HG03095 (cell line): Measurements from ENCODE around the gene HBA2.
"Not testable (repeated sequence)": the region's sequence is repeated elsewhere in the genome, so short reads cannot be mapped to it uniquely, and the experiment has no call there.

Experiments
- ATAC-seq: cut with Tn5 transposase; IDR thresholded peaks from one replicate; pipeline ENCODE4 v1.9.1; 2021; ENCODE audit warnings: moderate library complexity; ENCODE audit not compliant: unreplicated experiment

Gene HBA2

GRCh38 chr16:191831-192230 lies 19.2 kb downstream of the HBA2 start:
- no peak for ATAC-seq

GRCh38 chr16:192686-193085 lies 20.0 kb downstream of the HBA2 start:
- ATAC-seq, result no peak

- no peak for ATAC-seq
Observed at GRCh38 chr16:193441-193840, 20.8 kb downstream of the HBA2 start.

GRCh38 chr16:194516-194915 lies 21.8 kb downstream of the HBA2 start:
- no peak for ATAC-seq

DNA sequence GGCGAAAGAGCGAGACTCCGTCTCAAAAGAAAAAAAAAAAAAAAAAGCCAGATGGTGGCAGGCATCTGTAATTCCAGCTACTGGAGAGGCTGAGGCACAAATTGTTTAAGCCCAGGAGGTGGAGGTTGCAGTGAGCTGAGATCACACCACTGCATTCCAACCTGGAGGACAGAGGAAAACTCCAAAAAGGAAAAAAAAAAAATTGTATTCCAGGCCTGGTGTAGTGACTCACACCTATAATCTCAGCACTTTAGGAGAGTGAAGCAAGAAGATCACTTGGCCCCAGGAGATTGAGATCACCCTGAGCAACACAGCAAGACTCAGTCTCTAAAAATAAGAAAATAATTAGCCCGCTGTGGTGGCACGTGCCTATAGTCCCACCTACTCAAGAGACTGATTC lies 27.7 kb downstream of the HBA2 start:
- no peak for ATAC-seq

- no peak for ATAC-seq
Observed at GRCh38 chr16:203246-203645, 30.6 kb downstream of the HBA2 start.

GRCh38 chr16:204046-204445 lies 31.4 kb downstream of the HBA2 start:
- not testable (repeated sequence) for ATAC-seq

GRCh38 chr16:209359-209758 lies 36.7 kb downstream of the HBA2 start:
- not testable (repeated sequence) for ATAC-seq

DNA sequence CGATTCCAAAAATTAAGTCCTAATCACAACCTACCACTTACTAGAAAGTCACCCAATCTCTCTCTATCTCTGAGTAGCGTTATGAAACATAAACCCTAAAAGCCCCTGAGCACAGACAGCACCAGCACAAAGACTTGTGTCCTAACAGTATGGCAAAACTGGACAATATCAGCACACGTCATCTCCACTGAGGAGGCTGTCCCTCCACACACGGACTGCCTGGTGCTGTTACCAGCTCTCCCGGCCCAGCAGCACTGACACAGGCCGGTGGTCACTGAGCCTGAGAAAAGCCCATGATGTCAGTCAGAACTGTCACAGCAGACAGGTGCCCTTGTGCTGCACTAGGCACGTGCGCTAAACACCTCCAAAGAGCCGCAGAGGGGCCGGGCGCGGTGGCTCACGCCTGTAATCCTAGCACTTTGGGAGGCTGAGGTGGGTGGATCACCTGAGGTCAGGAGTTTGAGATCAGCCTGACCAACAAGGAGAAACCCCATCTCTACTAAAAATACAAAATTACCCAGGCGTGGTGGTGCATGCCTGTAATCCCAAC lies 39.0 kb downstream of the HBA2 start:
- not testable (repeated sequence) for ATAC-seq

DNA sequence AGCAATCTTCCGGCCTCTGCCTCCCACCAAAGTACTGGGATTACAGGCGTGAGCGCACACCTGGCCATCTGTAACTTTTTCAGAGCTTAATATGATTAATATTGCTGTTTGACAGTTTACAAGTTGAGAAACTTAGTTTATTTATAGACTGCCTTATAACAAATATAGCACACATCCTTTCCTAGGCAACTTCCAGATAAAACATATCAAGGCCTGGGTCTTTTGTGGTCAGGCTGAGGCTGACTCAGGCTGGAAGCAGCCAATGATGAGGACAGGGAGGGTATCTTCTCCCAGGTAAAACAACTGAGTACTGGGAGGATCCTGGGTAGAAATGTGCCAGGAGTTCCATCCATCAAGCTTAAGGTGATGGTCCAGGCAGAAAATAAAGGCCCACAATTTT lies 40.3 kb downstream of the HBA2 start:
- ATAC-seq, result no peak

DNA sequence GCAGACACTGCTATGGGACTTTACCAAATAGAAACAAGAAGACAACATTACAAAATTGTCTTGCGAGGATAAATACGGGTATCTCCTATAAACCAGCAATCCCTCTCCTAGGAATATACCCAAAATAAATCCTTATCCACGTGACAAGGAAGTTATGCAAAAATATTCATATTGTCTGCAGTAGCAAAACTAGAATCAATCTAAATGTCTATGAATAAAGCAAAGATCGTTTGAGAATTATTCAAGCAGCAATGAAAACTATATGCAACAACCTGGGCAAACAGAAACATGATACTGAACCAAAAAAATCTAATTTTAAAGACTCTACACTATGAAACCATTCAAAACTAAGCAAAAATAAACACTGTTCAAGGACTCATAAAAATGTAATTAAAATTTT lies 47.3 kb downstream of the HBA2 start:
- ATAC-seq, result no peak
